ENCODE data around the gene ZSWIM7. TPM values are rescaled to one million over a fixed set of nuclear protein-coding genes. Genes with fewer than 3 reads are reported as not detected.

Gene ZSWIM7
- total RNA-seq, 2 experiments from 2014 or later: 11.3 to 13.0 TPM

DNA sequence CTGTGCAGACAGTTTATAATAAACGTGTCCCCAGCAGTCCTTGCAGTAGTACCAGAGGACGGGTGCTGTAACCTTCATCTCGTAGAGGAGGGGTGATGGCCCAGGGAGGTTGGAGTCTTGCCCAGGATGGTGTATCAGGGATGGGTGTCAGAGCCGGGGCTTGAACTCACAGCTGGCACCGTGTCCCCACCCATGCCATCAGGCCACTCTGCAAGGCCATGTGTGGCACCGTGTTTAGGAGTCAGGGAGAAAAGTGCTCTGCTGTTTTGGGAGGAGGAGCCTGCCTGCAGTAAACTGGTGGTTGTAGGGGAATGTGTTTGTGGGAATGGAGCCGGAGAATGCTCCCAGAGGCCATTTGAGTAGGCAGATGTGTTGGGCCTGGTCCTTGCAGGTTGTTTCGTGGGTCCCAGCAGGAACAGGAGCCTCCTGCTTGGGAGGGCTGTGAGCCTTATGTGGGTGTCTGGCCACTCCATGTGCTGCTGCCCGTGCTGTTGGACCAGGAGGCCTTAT lies 52.8 kb downstream of the ZSWIM7 start:
- CTCF ChIA-PET: no interaction called here

DNA sequence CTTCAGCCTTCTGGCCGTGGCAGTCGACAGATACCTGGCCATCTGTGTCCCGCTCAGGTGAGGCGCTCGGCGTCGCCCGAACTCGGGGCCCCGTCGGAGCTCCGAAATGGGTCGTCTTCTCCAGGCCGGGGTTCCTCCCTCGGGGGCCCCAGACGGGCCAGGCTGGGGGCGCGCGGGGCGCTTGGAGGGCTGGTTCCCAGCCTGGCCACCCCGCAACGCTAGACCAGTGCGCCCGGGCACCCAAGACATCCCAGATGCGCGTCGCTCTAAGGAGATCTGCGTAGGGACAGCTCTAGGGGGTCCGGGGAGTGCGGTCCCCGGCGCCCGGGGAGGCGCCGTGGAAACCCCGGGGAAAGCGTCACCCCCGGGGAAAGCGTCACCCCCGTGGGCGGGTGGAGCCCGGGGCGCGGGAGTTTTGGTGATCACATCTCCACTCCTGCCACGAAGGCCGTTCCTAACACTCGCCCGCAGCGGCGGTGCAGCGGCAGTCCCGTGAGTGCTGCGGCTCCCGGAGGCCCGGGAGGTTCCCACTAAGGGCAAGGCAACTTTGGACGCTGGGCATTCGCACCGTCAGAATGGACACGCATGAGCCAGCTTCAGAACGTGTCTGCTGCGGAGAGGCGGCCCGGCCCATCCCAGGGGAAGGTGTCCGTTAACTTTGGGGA lies 53.8 kb downstream of the ZSWIM7 start:
- peaks cover 0 to 9% of the 10 kb centered on the region in 2 experiments for H3K9me3 ChIP-seq (ENCODE audit: control insufficient read depth in 1 of 2, insufficient read depth in 1 of 2, low read length in 2 of 2)
- H3K27me3 ChIP-seq (ENCODE audit: control insufficient read depth in 1 of 2, insufficient read depth in 2 of 2, low read length in 2 of 2): peaks cover 25 to 26% of the 10 kb centered on the region in 2 experiments
- intact Hi-C loops (cut with DNase I, micrococcal nuclease): loop anchor here in 1 of 2 experiments (1.0 kb wide), 1 partner anchor 52 kb away; no protein-coding TSS in a partner anchor
- H3K27ac ChIP-seq (ENCODE audit: low read depth in 1 of 2, low read length in 2 of 2): no peak overlapping the region
- H3K36me3 ChIP-seq (ENCODE audit: insufficient read depth, low read length): no peaks in the 10 kb centered on the region
- no peak for ATAC-seq (ENCODE audit: poor library complexity)
- Mint-ChIP-seq H3K9me3 (no peaks in the 10 kb centered on the region), H3K27me3 (peaks cover 48% of the 10 kb centered on the region), H3K27ac (no peak overlapping the region), H3K4me3 (peak overlapping the region; percentile 78), H3K4me1 (ENCODE audit: low read depth) (peaks cover 8% of the 10 kb centered on the region), H3K36me3 (ENCODE audit: low read depth) (no peaks in the 10 kb centered on the region)
- POLR2A ChIA-PET: interaction anchor here (0.5 to 1.0 kb wide), 2 partner anchors 52 to 59 kb away, joined by 3 to 4 read pairs; no protein-coding TSS in a partner anchor
- H3K4me3 ChIP-seq (ENCODE audit: low read length): peak overlapping the region; percentile 52
- CTCF ChIA-PET: interaction anchor here (1.0 to 1.4 kb wide), 2 partner anchors 13 to 53 kb away, joined by 3 to 6 read pairs; no protein-coding TSS in a partner anchor
- TF ChIP-seq, protein P1, sequence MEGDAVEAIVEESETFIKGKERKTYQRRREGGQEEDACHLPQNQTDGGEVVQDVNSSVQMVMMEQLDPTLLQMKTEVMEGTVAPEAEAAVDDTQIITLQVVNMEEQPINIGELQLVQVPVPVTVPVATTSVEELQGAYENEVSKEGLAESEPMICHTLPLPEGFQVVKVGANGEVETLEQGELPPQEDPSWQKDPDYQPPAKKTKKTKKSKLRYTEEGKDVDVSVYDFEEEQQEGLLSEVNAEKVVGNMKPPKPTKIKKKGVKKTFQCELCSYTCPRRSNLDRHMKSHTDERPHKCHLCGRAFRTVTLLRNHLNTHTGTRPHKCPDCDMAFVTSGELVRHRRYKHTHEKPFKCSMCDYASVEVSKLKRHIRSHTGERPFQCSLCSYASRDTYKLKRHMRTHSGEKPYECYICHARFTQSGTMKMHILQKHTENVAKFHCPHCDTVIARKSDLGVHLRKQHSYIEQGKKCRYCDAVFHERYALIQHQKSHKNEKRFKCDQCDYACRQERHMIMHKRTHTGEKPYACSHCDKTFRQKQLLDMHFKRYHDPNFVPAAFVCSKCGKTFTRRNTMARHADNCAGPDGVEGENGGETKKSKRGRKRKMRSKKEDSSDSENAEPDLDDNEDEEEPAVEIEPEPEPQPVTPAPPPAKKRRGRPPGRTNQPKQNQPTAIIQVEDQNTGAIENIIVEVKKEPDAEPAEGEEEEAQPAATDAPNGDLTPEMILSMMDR (IDR thresholded peaks at IDR 0.05): no peak
- peaks cover 17% of the 10 kb centered on the region for H3K4me1 ChIP-seq (ENCODE audit: insufficient read depth, low read length)
- peak in 2 of 14 experiments; percentile 58 to 65 for DNase-seq

More for the DNA sequence above, 52.8 kb downstream of the ZSWIM7 start:
- Mint-ChIP-seq H3K27me3 (peaks cover 41% of the 10 kb centered on the region), H3K4me3 (no peak overlapping the region), H3K27ac (no peak overlapping the region), H3K9me3 (no peaks in the 10 kb centered on the region), H3K4me1 (ENCODE audit: low read depth) (peaks cover 8% of the 10 kb centered on the region), H3K36me3 (ENCODE audit: low read depth) (no peaks in the 10 kb centered on the region)
- no peak overlapping the region for H3K27ac ChIP-seq (ENCODE audit: low read depth in 1 of 2, low read length in 2 of 2)
- no peak overlapping the region for H3K4me3 ChIP-seq (ENCODE audit: low read length)
- intact Hi-C loops (cut with DNase I, micrococcal nuclease): no loop called here
- H3K36me3 ChIP-seq (ENCODE audit: insufficient read depth, low read length): no peaks in the 10 kb centered on the region
- TF ChIP-seq, protein P1 (IDR thresholded peaks at IDR 0.05): no peak
- peaks cover 17% of the 10 kb centered on the region for H3K4me1 ChIP-seq (ENCODE audit: insufficient read depth, low read length)
- peaks cover 25 to 26% of the 10 kb centered on the region in 2 experiments for H3K27me3 ChIP-seq (ENCODE audit: control insufficient read depth in 1 of 2, insufficient read depth in 2 of 2, low read length in 2 of 2)
- DNase-seq (no peak), ATAC-seq (ENCODE audit: poor library complexity) (no peak)
- peaks cover 0 to 9% of the 10 kb centered on the region in 2 experiments for H3K9me3 ChIP-seq (ENCODE audit: control insufficient read depth in 1 of 2, insufficient read depth in 1 of 2, low read length in 2 of 2)
- POLR2A ChIA-PET: interaction anchor here (0.6 kb wide), 1 partner anchor 11 kb away, joined by 3 read pairs; no protein-coding TSS in a partner anchor

DNA sequence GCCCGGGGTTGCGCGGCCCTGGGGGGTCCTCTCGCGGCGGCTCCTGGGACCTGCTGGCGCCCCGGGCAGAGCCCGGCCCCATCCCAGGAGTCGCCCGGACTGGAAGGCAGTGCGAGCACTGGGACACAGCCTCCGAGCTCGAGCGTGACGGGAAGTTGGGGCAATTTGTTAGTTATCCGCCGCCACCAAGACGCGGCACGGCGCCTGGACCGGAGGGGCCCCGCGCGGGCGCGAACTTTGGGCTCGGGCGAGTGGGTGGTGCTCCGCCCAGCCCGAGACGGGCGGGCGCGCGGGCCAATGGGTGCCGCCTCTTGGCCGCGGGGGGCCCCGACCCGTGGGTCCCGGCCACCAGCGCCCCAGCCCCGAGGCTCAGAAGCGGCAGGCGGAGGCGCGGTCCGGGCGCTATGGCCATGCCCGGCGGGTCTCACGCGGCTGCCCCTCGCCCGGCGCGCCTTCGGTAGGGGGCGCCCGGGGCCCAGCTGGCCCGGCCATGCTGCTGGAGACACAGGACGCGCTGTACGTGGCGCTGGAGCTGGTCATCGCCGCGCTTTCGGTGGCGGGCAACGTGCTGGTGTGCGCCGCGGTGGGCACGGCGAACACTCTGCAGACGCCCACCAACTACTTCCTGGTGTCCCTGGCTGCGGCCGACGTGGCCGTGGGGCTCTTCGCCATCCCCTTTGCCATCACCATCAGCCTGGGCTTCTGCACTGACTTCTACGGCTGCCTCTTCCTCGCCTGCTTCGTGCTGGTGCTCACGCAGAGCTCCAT lies 54.6 kb downstream of the ZSWIM7 start, which contains the start of gene ADORA2B:
Gene ADORA2B, plus strand, starts transcription at position 372 of the 768 bp plus-strand sequence. Its CDS starts 119 bp downstream, at position 491.
- TF ChIP-seq, protein P1 (IDR thresholded peaks at IDR 0.05): peak; percentile 26
- H3K27ac Mint-ChIP-seq: no peak within 1 kb of the TSS
- H3K4me1 ChIP-seq (ENCODE audit: insufficient read depth, low read length): peaks cover 17% of the 10 kb centered on the region
- CTCF ChIA-PET: interaction anchor here (1.0 to 1.4 kb wide), 2 partner anchors 14 to 54 kb away, joined by 3 to 6 read pairs; no protein-coding TSS in a partner anchor
- H3K27ac ChIP-seq (ENCODE audit: low read depth in 1 of 2, low read length in 2 of 2): no peak within 1 kb of the TSS
- H3K4me3 ChIP-seq (ENCODE audit: low read length): peak within 1 kb of the TSS; percentile 52
- no peaks in the 10 kb centered on the region for H3K36me3 ChIP-seq (ENCODE audit: insufficient read depth, low read length)
- ATAC-seq (ENCODE audit: poor library complexity): peak; percentile 46
- H3K4me1 Mint-ChIP-seq (ENCODE audit: low read depth): peaks cover 8% of the 10 kb centered on the region
- H3K36me3 Mint-ChIP-seq (ENCODE audit: low read depth): no peaks in the 10 kb centered on the region
- no peaks in the 10 kb centered on the region for H3K9me3 Mint-ChIP-seq
- H3K9me3 ChIP-seq (ENCODE audit: control insufficient read depth in 1 of 2, insufficient read depth in 1 of 2, low read length in 2 of 2): peaks cover 0 to 9% of the 10 kb centered on the region in 2 experiments
- intact Hi-C loops (cut with DNase I, micrococcal nuclease): loop anchor here in 1 of 2 experiments (1.0 kb wide), 1 partner anchor 52 kb away; no protein-coding TSS in a partner anchor
- DNase-seq: peak in 10 of 14 experiments; percentile 4 to 62 (median 30)
- peaks cover 25 to 26% of the 10 kb centered on the region in 2 experiments for H3K27me3 ChIP-seq (ENCODE audit: control insufficient read depth in 1 of 2, insufficient read depth in 2 of 2, low read length in 2 of 2)
- peak within 1 kb of the TSS; percentile 85 for H3K4me3 Mint-ChIP-seq
- POLR2A ChIA-PET: interaction anchor here (1.0 kb wide), 1 partner anchor 53 kb away, joined by 4 read pairs; no protein-coding TSS in a partner anchor
- peaks cover 49% of the 10 kb centered on the region for H3K27me3 Mint-ChIP-seq

Data from CD4-positive, alpha-beta T cell (primary cell).